SKM-1 treated with dmso at 0.1 percent for 144 hours (cell line): ENCODE measurements around the gene ITPK1.

ENCODE experiments used
- DNase-seq: peaks from one replicate; lab custom pipeline; 2025; ENCODE audit not compliant: unreplicated experiment; lab: John Stamatoyannopoulos, UW

Gene ITPK1

DNA sequence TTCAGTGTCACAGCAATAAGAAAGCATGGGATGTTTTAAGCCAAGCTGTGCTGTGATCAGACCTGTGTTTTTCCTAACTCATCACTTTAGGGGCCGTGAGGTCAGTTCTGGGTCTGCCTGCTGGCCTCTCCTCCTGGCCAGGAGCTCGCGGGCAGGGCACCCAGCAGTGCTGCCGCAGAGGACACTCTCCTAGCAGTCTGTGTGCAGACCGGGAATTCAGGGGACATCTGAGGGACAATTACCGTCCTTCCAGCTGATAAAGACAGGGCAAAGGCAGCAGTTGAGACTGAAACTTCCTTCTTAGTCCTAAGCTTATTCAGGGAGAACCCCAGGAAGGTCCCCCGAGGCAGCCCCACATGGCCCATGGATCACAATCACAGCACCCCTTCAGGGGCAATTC is 103.2 kb downstream of the ITPK1 start:
- no peak for DNase-seq

GRCh38 chr14:93011650-93012325 is 103.9 kb downstream of the ITPK1 start:
- no peak for DNase-seq

DNA sequence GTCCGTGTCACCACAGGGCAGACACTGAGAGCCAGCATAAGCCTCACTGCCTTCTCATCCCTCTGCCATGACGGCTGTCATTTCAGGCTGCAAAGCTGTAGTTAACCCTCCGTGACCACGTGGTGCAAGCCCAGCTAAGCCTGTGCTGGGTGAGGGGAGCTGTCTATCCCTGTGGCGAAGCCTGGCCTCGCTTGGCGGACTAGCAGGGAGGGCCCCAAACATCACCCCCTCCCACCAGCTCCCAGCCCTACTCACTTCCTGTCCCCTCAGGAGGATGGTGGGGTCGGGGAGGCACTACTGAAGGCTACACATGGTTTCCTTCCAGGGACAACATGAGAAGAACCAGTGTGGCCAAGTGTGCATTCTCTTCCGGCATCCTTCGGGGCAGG is 104.6 kb downstream of the ITPK1 start:
- no peak for DNase-seq

DNA sequence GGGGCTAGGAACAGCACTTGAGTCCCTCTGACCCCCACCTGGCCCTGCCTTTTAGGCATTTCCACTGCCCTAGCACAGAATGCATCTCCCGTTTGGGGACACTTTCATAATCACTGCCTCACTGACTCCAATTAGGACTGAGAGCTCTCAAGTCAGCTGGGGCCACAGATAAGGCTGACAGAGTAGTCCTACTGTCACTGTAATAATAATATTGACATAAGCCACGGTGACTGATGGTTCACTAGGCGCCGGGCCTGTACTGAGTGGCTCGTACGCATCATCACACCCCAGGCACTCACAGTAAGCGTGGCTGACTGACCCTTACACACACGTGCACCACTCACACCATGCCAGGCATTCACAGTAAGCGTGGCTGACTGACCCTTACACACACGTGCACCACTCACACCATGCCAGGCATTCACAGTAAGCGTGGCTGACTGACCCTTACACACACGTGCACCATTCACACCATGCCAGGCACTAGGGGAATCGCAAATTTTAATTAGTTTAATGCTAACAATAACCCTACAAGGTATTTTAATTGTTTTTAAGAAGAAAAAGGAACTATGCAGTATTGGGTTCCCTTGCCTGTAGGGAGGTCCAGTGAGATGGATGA is 105.1 kb downstream of the ITPK1 start:
- DNase-seq: no peak

DNA sequence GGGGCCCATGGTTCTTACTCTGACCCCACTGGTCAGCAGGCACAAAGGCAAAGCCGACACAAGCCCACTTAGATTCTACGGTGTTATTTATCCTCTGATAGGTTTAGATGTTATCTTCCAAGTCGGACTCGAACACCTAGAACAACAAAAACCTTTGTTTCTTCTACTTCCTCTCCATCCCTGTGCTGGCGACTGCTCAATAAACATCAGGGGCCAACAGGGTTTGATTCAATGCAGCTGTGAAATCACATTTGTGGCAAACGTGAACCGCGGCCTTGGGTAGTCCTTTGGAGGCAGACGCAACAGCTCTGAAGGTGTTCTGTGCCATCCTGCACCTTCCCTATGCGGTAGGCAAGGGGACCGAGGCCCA is 105.6 kb downstream of the ITPK1 start:
- no peak for DNase-seq

GRCh38 chr14:93009471-93010129 is 106.1 kb downstream of the ITPK1 start:
- no peak for DNase-seq

DNA sequence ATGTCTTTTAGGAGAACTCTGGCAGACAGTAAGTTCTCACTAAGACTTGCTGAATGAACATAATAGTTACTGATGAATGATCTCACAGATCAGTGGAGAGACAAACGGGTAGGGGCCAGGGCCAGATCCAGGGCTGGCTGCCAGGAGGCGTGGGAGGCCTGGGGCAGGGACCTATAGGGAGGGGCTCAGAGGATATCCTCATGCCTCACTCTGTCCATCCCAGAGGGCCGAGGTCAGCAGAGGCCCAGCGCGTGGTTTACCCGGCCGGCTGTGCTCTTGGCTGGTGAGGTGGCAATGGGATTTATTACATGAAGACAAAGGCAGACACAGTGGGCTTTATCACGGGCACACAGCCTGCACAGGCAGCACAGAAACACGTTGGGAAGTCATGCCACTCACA is 107.3 kb downstream of the ITPK1 start:
- no peak for DNase-seq

GRCh38 chr14:93007225-93007997 is 108.3 kb downstream of the ITPK1 start:
- DNase-seq: no peak

DNA sequence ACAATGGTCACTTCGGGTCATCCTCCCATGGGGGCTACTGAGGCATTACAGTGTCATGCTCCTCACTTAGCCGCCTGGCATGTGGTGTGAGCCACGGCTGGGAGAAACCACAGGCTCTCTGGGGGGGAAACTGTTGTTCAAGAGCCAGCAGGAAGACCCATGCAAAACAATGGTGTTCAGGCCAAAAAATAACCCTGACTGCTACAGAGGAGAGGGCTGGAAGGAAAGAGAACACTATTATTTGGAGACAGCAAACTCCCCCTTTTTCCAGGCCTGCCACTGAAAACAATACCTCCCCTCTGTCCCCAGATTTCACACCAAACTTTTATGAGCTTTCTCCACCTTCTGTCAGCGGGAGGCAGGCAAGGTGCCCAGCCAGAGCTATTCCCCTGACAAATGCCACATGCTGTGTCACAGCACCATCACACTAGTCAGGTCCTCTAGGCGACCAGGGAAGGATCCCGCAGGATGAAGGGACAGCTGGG is 109.1 kb downstream of the ITPK1 start:
- DNase-seq: no peak

DNA sequence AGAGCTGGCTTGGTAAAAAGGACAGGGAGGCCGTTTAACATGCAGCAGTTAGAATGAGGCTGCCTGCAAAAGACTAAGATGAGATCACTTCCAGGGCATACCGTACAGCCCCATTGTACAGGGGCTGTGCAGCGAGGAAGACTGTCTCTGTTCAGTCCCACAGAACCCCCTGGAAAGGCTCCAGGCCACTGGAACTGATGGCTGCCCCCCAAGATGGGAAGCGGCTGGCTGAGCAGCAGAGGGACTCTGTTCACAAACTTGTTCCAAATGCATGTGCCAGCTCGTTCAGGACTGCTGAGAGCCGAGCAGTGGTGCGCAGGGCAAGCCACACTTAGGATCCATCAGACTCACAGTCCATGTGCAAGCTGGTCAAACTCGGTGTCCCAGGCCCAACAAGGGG is 109.9 kb downstream of the ITPK1 start:
- no peak for DNase-seq

GRCh38 chr14:93005135-93005813 is 110.5 kb downstream of the ITPK1 start:
- no peak for DNase-seq

DNA sequence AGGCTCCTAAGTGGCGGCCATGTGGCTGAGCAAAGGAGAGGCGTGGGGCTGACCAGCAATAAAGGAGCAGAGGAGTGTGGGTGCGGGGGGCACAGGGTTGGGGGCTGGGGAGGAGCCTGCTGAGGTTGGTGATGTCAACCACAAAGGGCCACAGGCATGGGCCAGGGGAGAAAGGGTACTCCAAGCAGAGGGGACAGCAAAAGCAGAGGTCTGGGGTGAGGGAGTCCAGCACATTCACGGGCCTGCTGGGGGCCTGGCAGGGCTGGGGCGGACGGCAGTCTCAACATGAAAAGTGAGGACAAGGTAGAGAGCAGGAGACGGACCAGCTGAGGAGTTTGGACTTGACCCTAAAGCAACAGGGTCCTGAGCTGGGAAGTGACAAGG is 111.0 kb downstream of the ITPK1 start:
- no peak for DNase-seq

DNA sequence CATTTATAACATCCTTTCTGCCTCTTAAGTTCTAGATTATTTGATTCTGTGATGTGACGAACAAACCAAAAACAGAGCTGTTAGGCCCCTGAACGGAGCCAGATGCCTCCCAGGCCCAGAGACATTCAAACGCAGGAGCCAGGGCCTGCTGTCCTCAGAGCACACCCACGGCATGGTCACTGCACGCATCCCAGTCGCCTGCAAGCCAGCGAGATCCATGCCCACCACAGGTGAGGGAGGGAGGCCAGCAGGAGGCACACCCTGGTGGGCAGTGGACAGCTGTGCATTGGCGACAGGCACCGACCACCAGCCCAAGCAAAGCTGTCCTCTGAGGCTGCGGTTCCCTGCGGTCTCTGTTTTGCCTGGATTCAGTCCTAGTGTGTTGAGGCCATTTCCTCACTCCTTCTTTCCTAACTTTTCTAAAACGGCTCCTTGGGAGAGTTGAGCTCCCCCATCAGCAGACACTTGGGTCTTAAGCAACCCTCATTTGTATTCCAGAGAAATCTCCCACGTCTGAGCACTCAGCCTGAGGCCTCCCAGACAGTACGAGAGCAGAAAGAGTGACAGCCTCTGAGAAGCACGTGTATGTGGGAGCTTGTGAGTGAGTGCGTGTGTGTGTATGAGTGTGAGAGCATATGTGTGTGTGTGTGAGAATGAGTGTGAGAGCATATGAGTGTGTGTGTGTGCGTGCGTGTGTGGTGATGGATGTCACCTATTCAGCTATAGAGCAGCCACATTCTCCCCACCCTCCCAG is 111.6 kb downstream of the ITPK1 start:
- DNase-seq: no peak

DNA sequence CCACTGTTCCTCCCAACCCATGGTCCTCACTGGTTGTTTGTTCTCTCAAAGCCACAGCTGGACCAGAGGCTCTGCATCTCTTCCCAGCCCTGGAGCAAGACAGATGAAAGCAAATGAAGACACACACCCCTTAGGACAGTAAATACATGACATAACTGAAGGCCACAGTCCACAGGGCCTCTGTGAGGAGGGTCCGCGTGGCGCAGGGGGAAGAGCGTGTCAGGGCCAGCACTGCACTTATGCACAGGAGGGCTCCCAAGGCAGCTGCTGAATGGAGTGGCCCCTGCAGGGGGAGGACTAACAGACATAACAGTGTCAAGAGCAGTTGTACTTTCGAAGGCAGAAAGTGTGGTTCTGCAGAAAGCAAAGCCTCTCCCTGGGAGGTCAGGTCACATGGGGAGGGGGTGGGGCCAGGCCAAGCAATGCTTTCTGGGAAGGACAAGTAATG is 112.8 kb downstream of the ITPK1 start:
- DNase-seq: no peak

DNA sequence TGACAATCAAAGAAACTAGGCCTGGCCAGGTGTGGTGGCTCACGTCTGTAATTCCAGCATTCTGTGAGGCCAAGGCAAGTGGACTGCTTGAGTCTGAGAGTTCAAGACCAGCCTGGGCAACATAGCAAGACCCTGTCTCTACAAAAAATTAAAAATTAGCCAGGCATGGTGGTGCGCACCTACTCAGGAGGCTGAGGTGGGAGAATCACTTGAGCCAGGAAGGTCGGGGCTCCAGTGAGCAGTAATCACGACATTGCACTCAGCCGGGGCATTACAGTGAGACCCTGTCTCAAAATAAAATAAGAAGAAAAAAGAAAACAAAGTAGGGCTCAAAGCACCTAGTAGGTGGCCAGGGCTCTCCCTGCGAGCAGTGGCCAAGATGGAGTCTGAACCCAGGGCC is 113.7 kb downstream of the ITPK1 start:
- no peak for DNase-seq

DNA sequence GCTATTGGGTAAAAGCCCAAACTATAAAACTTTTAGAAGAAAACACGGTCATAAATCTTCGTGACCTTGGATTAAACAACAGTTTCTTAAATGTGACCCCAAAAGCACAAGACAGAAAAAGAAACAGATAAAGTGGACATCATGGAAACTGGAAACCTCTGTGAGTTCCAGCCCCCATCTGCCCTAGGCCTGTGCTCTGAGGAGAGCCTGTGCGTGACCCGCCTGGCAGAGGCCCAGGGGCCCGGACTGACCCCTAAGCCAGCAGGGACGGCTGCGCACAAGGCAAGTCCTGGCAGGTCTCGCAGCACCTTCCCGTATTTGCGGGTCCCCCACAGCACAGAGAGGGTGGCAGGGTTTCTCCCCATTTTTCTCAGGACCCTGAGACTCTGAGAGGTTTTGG is 116.8 kb downstream of the ITPK1 start:
- DNase-seq: no peak

- no peak for DNase-seq
Observed at GRCh38 chr14:92997343-92998061, 118.2 kb downstream of the ITPK1 start.

DNA sequence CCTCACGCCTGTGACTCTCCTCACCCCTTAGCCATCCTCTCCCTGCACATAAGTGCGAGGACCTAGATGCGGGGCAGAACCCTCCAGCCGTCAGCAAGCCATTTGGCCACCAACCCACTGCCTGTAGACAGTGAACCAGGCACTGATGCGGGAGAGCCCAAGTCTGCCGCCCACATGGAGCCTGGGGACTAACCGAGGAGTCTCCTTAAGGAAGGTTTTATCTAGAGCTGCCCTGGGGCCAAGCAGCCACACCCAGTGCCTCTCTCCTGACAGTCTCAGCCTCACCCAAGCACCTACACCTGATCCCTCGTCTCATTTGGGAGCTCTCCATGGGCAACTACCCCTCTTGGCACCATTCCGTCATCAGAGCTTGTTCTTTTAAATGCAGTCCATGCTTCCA is 120.1 kb downstream of the ITPK1 start:
- no peak for DNase-seq

GRCh38 chr14:92994942-92995341 is 120.8 kb downstream of the ITPK1 start:
- no peak for DNase-seq
